GM12873 (cell line): ENCODE measurements around the gene ZCCHC7.

ENCODE experiments used
- CTCF ChIP-seq: IDR thresholded peaks from 2 replicates; pipeline ENCODE4 v1.5.1; 2012; ENCODE audit warnings: low read depth, mild to moderate bottlenecking, moderate library complexity, low read length, control low read depth; ENCODE audit not compliant: insufficient read depth; ENCODE audit errors: missing control alignments

ZCCHC7 gene

GRCh38 chr9:37221489-37222106 lies 101.2 kb downstream of the ZCCHC7 start:
- no peak for TF ChIP-seq CTCF

- no peak for TF ChIP-seq CTCF
These were observed 109.1 kb downstream of the ZCCHC7 start for GRCh38 chr9:37229455-37229854.

- TF ChIP-seq CTCF: no peak
These were observed 109.6 kb downstream of the ZCCHC7 start for GRCh38 chr9:37229882-37230482.

GRCh38 chr9:37236822-37237221 lies 116.4 kb downstream of the ZCCHC7 start:
- no peak for TF ChIP-seq CTCF

- TF ChIP-seq CTCF: no peak
These were observed 117.7 kb downstream of the ZCCHC7 start for GRCh38 chr9:37238122-37238521.

- no peak for TF ChIP-seq CTCF
These were observed 119.0 kb downstream of the ZCCHC7 start for GRCh38 chr9:37239224-37239859.

GRCh38 chr9:37239921-37240320 lies 119.5 kb downstream of the ZCCHC7 start:
- no peak for TF ChIP-seq CTCF
